GM21390 (cell line): Measurements from ENCODE around the gene TLR5.
"Not testable (repeated sequence)": the region's sequence is repeated elsewhere in the genome, so short reads cannot be mapped to it uniquely, and the experiment has no call there.

Experiments
- ATAC-seq: cut with Tn5 transposase; IDR thresholded peaks from one replicate; pipeline ENCODE4 v1.9.1; 2021; ENCODE audit not compliant: unreplicated experiment

TLR5 gene, protein sequence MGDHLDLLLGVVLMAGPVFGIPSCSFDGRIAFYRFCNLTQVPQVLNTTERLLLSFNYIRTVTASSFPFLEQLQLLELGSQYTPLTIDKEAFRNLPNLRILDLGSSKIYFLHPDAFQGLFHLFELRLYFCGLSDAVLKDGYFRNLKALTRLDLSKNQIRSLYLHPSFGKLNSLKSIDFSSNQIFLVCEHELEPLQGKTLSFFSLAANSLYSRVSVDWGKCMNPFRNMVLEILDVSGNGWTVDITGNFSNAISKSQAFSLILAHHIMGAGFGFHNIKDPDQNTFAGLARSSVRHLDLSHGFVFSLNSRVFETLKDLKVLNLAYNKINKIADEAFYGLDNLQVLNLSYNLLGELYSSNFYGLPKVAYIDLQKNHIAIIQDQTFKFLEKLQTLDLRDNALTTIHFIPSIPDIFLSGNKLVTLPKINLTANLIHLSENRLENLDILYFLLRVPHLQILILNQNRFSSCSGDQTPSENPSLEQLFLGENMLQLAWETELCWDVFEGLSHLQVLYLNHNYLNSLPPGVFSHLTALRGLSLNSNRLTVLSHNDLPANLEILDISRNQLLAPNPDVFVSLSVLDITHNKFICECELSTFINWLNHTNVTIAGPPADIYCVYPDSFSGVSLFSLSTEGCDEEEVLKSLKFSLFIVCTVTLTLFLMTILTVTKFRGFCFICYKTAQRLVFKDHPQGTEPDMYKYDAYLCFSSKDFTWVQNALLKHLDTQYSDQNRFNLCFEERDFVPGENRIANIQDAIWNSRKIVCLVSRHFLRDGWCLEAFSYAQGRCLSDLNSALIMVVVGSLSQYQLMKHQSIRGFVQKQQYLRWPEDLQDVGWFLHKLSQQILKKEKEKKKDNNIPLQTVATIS

DNA sequence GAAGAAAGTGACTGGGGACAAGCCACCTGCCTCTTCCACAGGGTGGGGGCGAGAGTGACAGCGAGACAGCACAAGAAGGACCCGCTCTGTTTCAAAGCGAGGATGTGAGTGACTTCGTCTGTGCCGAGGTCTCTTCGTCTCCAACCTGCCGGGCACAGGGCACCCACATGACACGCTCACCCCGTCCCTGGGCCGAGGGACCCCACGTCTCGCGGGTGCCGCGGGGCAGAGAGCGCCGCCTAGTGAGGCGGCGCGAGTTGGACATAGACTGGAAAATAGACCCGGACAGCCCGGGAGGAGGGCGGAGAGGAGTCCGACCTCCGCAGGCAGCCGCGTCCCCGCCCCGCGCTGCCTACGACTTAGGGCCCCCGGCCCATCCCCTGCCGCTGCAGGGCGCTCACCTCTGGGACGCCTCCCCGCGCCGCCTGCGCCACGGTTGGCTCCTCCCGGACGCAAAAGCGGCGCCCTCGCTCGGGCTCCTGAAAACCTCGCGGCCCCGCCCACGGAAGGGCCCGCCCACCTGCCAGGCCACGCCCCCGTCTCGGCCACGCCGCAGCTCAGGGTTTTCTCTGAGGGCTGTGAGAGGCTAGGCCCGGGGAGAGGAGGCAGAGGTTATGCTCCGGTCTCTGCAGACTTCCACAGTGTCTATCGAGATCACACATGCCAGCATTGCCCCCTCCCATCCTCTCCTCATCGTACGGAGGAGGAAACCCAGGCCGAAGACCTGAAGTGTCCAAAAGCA, at the start of gene TLR5:
TSS of gene TLR5 (minus strand) at position 454 of the 742 bp plus-strand sequence. CDS start 30,217 bp downstream, outside the sequence.
- ATAC-seq, result peak; percentile 95

GRCh38 chr1:223189903-223190724, 47.1 kb upstream of the TLR5 start:
- ATAC-seq, result no peak

DNA sequence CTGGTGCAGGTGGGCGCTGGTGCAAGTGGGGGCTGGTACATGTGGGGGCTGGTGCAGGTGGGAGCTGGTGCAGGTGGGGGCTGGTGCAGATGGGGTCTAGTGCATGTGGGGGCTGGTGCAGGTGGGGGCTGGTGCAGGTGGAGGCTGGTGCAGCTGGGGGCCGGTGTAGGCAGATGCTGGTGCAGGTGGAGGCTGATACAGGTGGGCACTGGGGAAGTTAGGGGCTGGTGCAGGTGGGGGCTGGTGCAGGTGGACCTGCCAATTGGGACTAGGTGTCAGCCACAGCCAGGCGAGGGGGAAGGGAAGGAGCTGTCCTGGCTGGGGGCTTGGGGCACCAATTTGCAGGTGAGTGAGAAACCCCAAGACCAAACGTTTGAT, 46.5 kb upstream of the TLR5 start:
- ATAC-seq, result no peak

DNA sequence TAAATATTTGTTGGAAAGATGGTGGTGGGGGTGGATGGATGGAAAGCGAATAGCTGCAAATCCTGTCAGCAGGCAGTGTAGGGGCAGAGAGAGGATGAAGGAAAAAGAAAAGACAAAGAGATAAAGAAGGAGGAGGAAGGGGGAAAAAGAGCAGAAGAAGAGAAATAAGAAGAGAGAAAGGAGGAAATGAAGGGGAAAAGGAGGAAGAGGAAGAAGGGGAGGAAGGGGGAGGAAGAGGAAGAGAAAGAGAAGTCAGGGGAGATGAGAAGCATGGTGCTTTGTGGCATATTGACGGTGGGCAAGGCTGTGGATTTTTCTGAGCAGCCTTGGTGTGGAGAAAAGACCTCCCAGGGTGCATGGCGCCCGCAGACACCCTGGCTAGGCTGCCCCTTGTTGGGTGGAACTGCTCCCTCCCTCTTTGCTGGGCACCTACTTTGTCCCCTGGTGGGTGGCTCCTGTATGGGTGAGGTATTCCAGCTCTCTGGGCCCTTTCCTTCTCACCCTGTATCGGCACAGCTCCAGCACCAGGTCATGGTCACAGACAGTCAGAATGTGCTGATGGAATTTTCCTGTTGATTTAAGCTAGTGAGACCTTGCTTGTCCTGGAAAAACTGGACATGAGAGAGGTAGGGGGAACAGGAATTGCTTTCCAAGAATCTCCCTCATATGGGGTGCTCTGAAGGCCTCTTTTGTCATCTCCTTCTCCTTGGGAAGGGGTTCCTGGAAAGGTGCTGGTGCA, 45.7 kb upstream of the TLR5 start:
- ATAC-seq, result no peak

DNA sequence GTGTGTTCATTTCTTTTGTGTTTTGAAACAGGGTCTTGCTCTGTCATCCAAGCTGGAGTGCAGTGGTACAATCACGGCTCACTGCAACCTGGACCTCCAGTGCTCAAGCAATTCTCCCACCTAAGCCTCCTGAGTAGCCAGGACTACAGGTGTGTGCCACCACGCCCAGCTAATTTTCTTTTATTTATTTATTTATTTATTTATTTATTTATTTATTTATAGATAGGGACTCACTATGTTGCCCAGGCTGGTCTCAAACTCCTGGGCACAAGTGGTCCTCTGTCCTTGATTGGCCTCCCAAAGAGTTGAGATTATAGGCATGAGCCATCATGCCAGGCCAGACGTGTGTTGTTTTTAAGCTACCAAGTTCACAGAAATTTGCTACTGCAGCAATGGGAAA, 43.8 kb upstream of the TLR5 start:
- no peak for ATAC-seq

DNA sequence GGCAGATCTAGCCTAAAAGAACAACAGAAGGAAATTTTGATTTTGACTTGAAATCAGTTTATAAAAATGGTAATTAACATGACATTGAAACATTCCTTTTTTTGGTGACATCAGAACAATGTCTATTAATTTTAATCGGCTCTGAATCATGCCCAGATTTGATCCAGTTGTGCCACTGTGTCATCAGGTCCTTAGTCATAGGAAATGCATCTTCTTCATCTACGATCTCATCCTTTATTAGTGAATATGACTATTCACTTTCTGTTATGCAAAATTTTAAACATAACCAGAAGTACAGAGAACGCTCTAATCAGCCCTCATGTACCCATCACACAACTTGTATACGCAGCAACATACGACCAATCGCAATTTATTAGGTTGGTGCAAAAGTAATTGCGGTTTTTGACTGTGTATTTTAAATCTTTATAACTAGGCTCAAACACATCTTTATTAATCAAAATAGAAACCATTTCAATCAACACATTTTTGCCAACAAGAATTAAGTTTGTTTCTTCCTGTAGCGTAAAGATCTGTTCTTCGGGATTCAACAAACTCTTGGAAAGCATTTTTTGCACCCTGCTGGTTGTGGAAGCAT, 40.3 kb upstream of the TLR5 start:
- ATAC-seq, result no peak

- no peak for ATAC-seq
These were observed 37.8 kb upstream of the TLR5 start for GRCh38 chr1:223180731-223181321.

GRCh38 chr1:223179786-223180185, 36.7 kb upstream of the TLR5 start:
- ATAC-seq, result no peak

GRCh38 chr1:223179280-223179679, 36.2 kb upstream of the TLR5 start:
- ATAC-seq, result no peak

DNA sequence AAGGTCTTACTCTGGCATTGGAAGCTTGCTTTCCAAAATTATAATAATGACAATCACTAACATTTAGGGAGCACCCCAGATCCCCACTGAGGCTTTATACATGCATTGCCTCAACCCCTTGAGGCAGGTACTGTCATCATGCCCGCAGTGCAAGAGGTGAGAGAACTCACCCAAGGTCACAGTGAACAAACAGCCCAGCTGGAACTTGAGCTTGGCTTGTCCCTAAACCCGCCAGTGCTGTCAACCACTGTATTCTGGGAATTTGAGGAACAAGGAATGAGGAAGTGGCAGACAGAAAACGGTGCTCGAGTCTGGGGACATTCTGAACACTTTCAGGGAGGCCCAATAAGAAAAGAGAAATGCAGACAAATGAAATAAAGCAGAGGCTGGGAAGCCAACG, 34.6 kb upstream of the TLR5 start:
- no peak for ATAC-seq

DNA sequence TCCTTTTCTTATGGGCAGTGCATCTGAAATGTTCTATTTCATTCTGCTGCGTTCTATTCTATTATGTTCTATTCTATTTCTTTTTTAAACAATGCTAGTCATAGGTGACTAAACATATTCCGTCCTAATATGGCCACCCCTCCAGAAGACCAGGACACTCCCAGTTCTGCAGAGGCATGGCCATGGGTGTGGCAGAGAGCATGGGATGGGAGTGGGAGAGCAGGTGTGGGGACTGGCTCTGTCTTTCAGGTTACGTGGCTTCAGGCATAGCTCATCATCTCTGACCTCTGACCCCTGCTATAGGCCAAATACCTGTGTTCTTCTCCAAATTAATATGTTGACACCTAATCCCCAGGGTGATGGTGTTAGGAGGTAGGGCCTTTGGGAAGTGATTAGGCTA, 33.4 kb upstream of the TLR5 start:
- no peak for ATAC-seq

DNA sequence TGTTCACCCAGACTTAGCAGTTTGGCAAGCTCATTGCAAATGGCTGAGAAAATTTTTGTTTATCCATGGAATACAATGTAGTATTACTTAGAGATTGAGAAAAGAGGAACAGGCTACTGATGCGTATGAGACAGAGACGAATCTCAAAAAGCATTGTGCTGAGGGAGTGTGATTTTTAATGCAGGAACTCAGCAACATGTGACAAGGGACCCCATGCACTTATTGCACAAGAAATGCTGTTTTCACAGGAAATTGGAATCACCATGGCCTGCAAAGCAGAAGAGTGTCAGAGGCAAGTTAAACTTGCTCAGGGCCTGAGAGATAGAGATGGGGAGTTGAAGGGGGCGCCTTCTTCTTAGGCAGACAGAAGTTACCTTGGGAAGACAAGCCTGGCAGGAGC, 32.6 kb upstream of the TLR5 start:
- ATAC-seq, result no peak

DNA sequence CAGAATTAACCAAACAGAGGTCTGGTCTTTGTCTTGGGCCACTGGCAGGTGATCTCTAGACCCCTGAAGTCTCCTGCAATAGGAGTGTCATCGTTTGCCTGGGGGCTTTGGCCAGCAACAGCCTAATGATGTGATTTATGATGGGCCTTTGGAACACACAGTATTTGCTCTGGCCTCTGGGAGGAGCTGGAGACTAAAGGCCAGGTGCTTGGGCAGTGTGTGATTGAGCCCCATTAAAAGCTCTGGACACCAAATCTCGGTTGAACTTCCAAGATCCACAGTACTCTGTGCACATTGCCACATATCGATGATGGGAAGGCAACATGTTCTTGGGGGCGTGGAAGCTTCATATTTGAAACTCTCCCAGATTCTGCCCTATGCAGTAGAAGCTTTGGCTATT, 32.0 kb upstream of the TLR5 start:
- ATAC-seq, result no peak

DNA sequence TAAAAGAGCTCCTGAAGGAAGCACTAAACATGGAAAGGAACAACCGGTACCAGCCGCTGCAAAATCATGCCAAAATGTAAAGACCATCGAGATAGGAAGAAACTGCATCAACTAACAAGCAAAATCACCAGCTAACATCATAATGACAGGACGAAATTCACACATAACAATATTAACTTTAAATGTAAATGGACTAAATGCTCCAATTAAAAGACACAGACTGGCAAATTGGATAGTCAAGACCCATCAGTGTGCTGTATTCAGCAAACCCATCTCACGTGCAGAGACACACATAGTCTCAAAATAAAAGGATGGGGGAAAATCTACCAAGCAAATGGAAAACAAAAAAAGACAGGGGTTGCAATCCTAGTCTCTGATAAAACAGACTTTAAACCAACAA, 26.4 kb upstream of the TLR5 start:
- not testable (repeated sequence) for ATAC-seq

DNA sequence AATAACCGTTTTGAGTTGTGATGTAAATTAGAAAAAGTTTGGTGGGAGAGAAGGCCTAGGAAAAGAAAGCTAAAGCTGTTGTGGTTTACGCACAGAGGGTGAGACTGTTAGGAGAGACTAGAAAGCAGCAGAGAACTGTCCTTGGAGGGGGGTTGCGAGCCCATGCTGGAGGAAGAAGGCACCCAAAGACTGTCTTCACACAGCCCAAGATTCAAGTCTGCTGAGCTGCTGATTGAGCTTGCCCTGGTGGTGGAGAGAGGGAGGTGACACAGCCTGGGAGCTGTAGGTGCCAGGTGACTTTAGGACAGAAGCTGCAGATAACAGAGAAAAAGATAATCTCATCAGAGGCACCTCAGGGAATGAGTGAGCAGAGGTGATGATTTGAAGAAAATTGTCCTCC, 18.3 kb upstream of the TLR5 start:
- no peak for ATAC-seq

- ATAC-seq, result no peak
These were observed 13.3 kb upstream of the TLR5 start for GRCh38 chr1:223156343-223156742.

GRCh38 chr1:223155153-223155552, 12.1 kb upstream of the TLR5 start:
- ATAC-seq, result no peak

DNA sequence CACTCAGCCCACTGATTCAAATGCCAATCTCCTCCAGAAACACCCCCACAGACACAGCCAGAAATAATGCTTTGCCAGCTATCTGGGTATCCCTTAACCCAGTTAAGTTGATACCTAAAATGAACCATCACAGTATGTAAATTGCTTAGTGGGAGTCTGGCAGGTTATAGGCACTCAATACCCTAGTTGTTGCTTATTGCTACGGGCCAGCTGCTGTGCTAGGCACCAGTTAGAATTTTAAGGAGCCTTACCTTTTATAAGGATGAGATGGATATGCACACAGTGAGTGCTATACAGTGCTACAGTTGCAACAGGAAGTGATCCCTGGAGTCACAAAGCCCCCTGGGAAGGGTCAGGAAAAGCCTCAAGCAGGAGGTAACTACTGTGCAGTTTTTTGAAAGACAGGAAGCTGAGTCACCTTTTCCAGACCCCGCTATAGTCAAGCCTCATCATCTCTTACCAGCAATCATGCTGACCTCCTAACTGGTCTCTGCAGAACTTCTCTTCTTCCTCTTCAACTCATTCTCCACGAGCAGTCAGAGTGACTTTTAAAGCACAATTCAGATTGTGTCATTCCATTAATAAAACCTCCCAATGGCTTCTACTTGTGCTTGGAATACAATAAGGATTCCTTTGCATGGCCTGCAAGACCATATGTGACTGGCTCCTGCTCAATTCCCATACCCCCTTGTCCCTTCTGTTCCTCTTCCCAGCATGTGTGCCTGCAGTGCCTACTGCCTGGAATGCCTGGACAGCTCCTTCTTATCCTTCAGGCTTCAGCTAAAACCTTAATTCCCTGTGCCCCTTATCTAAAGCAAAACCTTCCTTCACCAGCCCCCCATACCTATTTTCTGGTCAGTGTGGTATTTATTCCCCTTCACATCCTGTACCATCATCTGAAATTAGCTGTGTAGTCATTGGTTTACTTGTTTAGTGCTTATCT, 10.4 kb upstream of the TLR5 start:
- no peak for ATAC-seq
